HFF-Myc (cell line): Measurements from ENCODE around the gene PTPN2.

ENCODE experiments used
- DNase-seq: peaks from one replicate; pipeline ENCODE4 v3.0.0-alpha.2; 2011; ENCODE audit warnings: low read depth; ENCODE audit errors: extremely low read depth
- H3K4me3 ChIP-seq: replicated peaks from 2 replicates; pipeline ENCODE4 v1.5.1; 2011; ENCODE audit warnings: low read depth, mild to moderate bottlenecking, control low read depth, low read length
- TF ChIP-seq, protein P1 (sequence below): IDR thresholded peaks from 2 replicates; pipeline ENCODE4 v1.5.1; 2012; ENCODE audit warnings: mild to moderate bottlenecking, low read depth, low read length, control low read depth; ENCODE audit errors: missing control alignments

Gene PTPN2

GRCh38 chr18:12751891-12752290, 132.1 kb downstream of the PTPN2 start:
- TF ChIP-seq, protein P1, sequence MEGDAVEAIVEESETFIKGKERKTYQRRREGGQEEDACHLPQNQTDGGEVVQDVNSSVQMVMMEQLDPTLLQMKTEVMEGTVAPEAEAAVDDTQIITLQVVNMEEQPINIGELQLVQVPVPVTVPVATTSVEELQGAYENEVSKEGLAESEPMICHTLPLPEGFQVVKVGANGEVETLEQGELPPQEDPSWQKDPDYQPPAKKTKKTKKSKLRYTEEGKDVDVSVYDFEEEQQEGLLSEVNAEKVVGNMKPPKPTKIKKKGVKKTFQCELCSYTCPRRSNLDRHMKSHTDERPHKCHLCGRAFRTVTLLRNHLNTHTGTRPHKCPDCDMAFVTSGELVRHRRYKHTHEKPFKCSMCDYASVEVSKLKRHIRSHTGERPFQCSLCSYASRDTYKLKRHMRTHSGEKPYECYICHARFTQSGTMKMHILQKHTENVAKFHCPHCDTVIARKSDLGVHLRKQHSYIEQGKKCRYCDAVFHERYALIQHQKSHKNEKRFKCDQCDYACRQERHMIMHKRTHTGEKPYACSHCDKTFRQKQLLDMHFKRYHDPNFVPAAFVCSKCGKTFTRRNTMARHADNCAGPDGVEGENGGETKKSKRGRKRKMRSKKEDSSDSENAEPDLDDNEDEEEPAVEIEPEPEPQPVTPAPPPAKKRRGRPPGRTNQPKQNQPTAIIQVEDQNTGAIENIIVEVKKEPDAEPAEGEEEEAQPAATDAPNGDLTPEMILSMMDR, result no peak
- no peak overlapping the region for H3K4me3 ChIP-seq
- no peak for DNase-seq

- no peak for DNase-seq
- H3K4me3 ChIP-seq, result no peak overlapping the region
- TF ChIP-seq, protein P1, result no peak
Measured at GRCh38 chr18:12751503-12751884, 132.5 kb downstream of the PTPN2 start.

DNA sequence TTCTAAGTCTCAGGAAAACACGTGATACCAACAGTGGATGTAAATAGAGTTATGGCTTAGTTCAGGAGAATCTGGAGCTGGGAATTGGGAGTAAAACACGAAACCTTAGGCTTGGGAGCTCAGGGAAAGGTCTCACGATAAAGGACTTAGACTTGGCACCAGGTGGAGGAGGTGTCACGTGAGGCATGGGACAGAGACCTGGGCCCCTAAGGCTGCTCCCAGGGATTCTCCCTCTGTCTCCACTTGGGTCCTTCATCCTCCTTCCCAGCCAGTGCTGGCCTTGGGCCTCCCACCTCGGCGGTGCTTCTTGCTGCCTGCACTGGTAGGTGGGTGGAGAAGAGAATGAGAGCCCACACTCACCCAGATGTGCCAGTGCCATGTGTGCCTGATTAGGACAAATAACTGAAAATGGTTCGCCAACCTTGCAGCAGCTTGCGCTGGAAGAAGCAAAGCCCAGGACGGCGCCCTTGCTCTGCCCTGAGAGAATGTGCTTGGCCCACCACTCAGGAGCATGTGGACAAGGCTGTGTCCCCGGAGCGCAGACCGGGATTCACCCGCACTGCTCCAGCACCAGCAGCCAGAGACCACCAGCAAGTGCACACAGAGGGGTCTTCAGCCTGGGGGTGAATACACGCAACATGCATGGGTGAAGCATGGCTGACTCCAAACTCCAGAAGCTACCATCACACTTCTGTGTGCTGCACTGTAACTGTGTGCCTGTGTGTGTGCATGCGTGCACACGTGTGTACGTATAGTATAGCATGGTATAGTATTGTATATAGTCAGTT, 133.1 kb downstream of the PTPN2 start:
- no peak for DNase-seq
- no peak overlapping the region for H3K4me3 ChIP-seq
- TF ChIP-seq, protein P1, result no peak

- no peak for DNase-seq
- H3K4me3 ChIP-seq, result no peak overlapping the region
- TF ChIP-seq, protein P1, result no peak
Measured at GRCh38 chr18:12750076-12750714, 133.8 kb downstream of the PTPN2 start.

GRCh38 chr18:12749121-12749520, 134.9 kb downstream of the PTPN2 start:
- DNase-seq, result no peak
- TF ChIP-seq, protein P1, result no peak
- no peak overlapping the region for H3K4me3 ChIP-seq

DNA sequence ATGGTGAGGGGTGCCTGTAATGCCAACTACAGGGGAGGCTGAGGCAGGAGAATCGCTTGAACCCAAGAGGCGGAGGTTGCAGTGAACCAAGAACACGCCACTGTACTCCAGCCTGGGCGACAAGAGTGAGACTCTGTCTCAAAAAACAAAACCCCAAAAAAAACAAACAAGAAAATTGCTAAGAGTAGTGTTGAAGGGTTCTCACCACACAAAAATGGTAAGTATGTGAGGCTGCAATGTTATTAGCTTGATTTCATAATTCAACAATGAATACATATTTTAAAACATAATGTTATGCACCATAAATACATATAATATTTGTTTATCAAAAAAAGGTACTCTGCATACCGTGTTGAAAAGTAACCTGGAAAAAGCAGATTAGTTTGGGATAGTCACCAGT, 135.4 kb downstream of the PTPN2 start:
- TF ChIP-seq, protein P1, result no peak
- no peak for DNase-seq
- H3K4me3 ChIP-seq, result no peak overlapping the region
